IPS-15b (cell line): Measurements from ENCODE around the gene MAGI2.

Experiments used
- H3K27me3 ChIP-seq: one replicate; pipeline ENCODE4 v1.6.1; 2013; ENCODE audit warnings: low read length; ENCODE audit not compliant: control insufficient read depth, insufficient read depth
- H3K36me3 ChIP-seq: one replicate; pipeline ENCODE4 v1.6.1; 2013; ENCODE audit warnings: low read length; ENCODE audit not compliant: control insufficient read depth, insufficient read depth
- H3K4me1 ChIP-seq: one replicate; pipeline ENCODE4 v1.6.1; 2013; ENCODE audit warnings: mild to moderate bottlenecking, low read length; ENCODE audit not compliant: control insufficient read depth, insufficient read depth
- H3K4me3 ChIP-seq: one replicate; pipeline ENCODE4 v1.5.1; 2013; ENCODE audit warnings: low read depth, low read length
- H3K9ac ChIP-seq: one replicate; pipeline ENCODE4 v1.6.1; 2013; ENCODE audit warnings: low read depth, mild to moderate bottlenecking, low read length
- H3K9me3 ChIP-seq: one replicate; pipeline ENCODE4 v1.6.1; 2013; ENCODE audit warnings: mild to moderate bottlenecking, low read length; ENCODE audit not compliant: control insufficient read depth, insufficient read depth

The MAGI2 gene

DNA sequence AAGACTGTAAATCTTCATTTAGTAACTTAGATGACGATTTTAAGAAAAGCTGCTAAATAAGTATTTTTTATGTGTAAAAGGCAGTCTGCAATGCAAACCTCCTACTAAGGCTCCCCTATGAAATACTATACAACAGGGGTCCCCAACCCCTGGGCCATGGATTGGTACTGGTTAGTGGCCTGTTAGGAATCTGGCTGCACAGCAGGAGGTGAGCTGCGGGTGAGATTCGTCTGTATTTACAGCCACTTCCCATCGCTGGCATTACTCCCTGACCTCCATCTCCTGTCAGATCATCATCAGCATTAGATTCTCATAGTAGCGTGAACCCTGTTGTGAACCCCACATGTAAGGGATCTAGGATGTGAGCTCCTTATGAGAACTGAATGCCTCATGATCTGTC lies 580.4 kb downstream of the MAGI2 start:
- H3K9ac ChIP-seq, result no peak overlapping the region
- H3K36me3 ChIP-seq, result no peaks in the 10 kb centered on the region
- H3K9me3 ChIP-seq, result no peaks in the 10 kb centered on the region
- no peak overlapping the region for H3K4me3 ChIP-seq
- H3K27me3 ChIP-seq, result no peaks in the 10 kb centered on the region
- H3K4me1 ChIP-seq, result no peaks in the 10 kb centered on the region

DNA sequence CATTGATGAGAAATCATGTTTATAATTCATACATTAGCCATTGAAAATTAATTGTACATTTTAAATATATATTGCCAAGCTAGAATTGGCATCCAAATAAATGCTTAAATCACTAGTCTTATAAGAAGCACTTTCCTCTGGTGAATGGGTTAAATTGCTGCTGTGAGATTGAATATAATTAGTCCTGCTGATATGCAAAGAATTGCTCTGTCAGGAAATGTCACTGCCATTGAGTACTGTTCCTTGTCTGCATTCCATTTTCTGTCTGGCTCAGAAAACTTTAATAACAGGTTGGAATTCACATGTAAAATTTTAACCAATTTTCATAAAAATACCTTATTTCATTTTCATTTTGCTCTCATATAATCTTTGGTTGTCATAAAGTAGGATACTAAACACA lies 589.1 kb downstream of the MAGI2 start:
- no peaks in the 10 kb centered on the region for H3K36me3 ChIP-seq
- H3K4me1 ChIP-seq, result no peaks in the 10 kb centered on the region
- no peak overlapping the region for H3K4me3 ChIP-seq
- H3K9me3 ChIP-seq, result no peaks in the 10 kb centered on the region
- H3K27me3 ChIP-seq, result no peaks in the 10 kb centered on the region
- H3K9ac ChIP-seq, result no peak overlapping the region

DNA sequence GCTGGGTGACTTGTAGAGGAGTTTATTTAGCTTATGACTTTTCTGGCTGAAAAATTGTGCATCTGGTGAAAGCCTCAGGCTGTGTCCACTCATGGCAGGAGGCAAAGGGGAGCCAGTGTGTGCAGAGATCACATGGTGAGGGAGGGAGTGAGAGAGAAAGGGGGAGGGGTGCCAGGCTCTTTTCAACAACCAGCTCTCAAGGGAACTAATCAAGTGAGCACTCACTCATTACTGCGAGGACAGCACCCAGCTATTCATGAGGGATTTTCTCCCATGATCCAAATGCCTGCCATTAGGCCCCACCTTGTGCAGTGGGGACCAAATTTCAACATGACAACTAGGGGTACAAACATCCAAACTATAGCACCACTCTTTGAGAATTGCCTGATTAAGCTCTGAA lies 590.2 kb downstream of the MAGI2 start:
- H3K9me3 ChIP-seq, result no peaks in the 10 kb centered on the region
- no peak overlapping the region for H3K9ac ChIP-seq
- no peaks in the 10 kb centered on the region for H3K36me3 ChIP-seq

DNA sequence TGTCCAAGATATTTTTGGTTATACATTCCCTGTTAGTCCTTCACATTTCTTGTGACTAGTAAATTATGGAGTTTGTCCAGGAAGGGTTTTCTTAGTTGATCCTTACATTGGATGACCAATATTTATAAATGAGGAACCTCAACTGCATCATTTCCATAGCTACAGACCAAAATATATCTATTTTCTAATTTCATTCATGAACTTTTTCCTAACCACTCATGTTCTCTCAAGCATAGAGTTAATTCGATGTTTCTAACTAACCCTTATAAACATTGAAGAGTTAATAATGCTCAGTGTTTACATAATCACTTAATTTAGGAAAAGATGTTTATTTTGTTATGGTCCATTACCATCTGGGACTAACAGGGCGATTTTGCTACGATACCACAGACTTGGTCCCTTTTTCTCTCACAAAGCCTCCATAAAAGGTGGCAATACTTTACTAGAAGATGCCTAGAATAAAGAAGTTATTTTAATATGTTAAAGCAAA lies 591.0 kb downstream of the MAGI2 start:
- no peaks in the 10 kb centered on the region for H3K9me3 ChIP-seq
- H3K36me3 ChIP-seq, result no peaks in the 10 kb centered on the region
- no peak overlapping the region for H3K4me3 ChIP-seq
- H3K4me1 ChIP-seq, result no peaks in the 10 kb centered on the region
- H3K9ac ChIP-seq, result no peak overlapping the region
- no peaks in the 10 kb centered on the region for H3K27me3 ChIP-seq

More for the DNA sequence above, 590.2 kb downstream of the MAGI2 start:
- Histone ChIP-seq H3K4me1 (no peaks in the 10 kb centered on the region), H3K27me3 (no peaks in the 10 kb centered on the region), H3K4me3 (no peak overlapping the region)

DNA sequence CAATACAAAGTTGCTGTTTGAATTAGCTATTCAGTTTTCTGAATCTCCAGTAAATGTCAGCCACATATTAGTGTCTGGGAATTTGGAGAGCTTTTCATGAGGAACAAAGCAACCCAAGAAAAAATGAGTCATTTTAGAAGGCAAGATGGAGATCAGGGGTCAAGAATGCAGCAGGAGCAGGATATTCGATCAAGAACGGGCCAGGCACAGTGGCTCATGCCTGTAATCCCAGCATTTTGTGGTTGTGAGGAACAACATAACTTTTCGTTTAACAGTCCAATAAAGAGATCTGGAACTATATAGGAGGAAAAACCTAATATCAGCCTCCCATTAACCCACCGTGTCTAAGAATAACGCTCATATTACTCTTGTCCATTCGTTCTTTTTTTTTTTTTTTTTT lies 600.5 kb downstream of the MAGI2 start:
- no peaks in the 10 kb centered on the region for H3K36me3 ChIP-seq
- H3K27me3 ChIP-seq, result no peaks in the 10 kb centered on the region
- no peaks in the 10 kb centered on the region for H3K9me3 ChIP-seq
- no peaks in the 10 kb centered on the region for H3K4me1 ChIP-seq
- no peak overlapping the region for H3K4me3 ChIP-seq
- no peak overlapping the region for H3K9ac ChIP-seq

DNA sequence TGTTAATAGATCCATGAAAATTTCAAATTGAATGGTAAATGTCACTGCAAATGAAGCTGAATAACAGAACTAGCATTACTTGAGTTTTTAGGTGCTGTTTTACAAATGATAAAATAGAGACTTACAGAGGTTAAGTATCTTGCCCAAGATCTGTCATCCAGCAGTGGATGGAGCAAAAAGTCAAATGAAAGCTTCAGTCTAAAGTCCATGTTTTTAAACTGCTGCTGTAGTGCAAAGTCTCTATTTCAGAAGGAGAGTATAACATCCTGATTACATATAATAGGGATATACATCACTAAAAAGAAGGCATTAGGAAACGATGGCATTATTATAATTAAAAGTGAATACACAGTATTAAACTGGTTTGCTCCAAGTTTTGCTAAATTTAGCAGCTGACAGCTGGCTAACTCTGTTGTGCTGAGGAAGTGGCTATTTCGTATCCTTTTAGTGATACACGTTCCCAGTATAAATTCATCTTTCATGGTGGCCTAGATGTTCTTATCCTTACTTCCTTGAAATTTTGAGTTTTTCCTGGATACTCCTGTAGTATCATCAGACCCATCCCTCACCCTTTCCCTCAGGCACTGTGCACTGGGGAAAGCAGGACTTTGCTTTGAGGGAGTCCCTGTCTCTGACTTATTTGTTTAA lies 603.2 kb downstream of the MAGI2 start:
- Histone ChIP-seq H3K4me3 (no peak overlapping the region), H3K4me1 (no peaks in the 10 kb centered on the region), H3K27me3 (no peaks in the 10 kb centered on the region), H3K9ac (no peak overlapping the region), H3K9me3 (no peaks in the 10 kb centered on the region), H3K36me3 (no peaks in the 10 kb centered on the region)

DNA sequence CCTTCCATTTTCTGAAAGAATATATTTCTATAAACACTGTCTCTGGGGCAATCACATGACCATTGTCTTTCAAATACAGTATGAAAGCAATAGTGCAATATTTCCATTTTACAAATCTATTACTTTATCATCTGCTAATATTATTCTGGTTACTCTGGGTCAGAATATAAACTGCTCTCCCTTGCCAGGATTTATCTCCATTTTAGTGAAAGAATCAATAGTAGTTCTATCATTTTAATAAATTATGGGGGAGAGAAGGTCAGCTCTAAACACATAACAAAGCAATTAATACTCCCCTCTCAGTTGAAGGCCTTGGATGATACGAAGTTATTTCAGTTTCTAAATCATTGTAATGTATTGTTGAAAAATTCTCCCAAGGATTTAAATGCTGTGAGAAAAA lies 608.3 kb downstream of the MAGI2 start:
- H3K36me3 ChIP-seq, result no peaks in the 10 kb centered on the region
- H3K4me1 ChIP-seq, result no peaks in the 10 kb centered on the region
- no peak overlapping the region for H3K9ac ChIP-seq
- no peak overlapping the region for H3K4me3 ChIP-seq
- no peaks in the 10 kb centered on the region for H3K9me3 ChIP-seq
- H3K27me3 ChIP-seq, result no peaks in the 10 kb centered on the region

DNA sequence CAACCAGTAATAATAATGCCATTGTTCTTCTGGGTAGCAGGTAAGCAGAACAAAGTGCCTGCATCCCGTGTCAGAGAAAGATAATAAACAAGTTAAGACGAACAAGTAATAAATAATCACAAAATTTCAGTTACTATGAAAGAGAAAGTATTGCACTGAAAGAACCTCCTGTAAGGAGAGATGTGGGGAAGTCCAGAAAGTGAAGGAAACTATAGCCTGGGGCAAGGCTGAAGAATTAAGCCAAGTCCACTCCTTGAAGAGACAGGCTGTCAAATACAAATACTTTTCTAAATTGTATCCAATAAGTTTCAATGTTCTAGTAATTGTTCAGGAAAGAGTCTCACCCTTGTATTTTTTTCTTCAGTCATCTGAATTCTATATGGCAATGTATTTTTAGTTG lies 611.4 kb downstream of the MAGI2 start:
- H3K4me1 ChIP-seq, result peaks cover 2% of the 10 kb centered on the region
- no peaks in the 10 kb centered on the region for H3K36me3 ChIP-seq
- no peak overlapping the region for H3K4me3 ChIP-seq
- H3K27me3 ChIP-seq, result no peaks in the 10 kb centered on the region
- H3K9ac ChIP-seq, result no peak overlapping the region
- no peaks in the 10 kb centered on the region for H3K9me3 ChIP-seq

DNA sequence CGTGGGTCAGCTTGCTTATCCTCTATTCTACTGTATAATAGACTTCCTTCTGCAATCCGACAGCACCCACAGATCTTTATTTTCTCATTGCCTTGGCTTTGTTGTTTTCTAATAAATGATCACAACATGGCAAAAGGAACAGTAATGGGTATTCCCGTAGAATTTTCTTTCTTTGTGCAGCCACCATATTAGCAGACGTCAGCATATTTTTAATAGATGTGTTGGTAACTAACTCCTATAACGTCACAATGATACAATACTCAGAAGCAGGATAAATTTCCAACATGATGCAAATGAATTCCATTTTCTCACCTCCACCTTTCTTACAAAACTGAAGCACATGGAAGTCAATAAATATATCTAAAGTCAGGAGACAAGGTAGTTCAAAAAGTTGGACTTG lies 617.6 kb downstream of the MAGI2 start:
- Histone ChIP-seq H3K9me3 (no peaks in the 10 kb centered on the region), H3K27me3 (no peaks in the 10 kb centered on the region), H3K4me1 (peaks cover 2% of the 10 kb centered on the region), H3K36me3 (no peaks in the 10 kb centered on the region), H3K4me3 (no peak overlapping the region), H3K9ac (no peak overlapping the region)

DNA sequence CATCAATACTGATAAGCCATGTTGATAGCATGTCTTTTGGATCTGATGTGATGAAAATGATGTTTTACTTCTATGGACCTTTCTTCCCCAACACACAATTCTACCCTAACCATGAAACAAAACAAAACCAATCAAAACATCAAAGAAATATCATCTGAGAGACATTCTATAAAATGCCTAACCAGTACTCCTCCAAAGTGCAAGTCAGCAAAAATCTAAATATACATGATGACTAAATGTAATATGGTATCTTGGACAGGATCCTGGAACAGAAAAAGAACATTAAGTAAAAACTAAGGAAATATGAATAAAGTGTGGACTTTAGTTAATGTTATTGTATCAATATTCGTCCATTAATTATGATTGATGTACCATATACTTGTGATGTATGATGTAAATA lies 625.1 kb downstream of the MAGI2 start:
- Histone ChIP-seq H3K4me3 (no peak overlapping the region), H3K36me3 (no peaks in the 10 kb centered on the region), H3K9ac (no peak overlapping the region), H3K27me3 (no peaks in the 10 kb centered on the region), H3K4me1 (no peaks in the 10 kb centered on the region), H3K9me3 (no peaks in the 10 kb centered on the region)

DNA sequence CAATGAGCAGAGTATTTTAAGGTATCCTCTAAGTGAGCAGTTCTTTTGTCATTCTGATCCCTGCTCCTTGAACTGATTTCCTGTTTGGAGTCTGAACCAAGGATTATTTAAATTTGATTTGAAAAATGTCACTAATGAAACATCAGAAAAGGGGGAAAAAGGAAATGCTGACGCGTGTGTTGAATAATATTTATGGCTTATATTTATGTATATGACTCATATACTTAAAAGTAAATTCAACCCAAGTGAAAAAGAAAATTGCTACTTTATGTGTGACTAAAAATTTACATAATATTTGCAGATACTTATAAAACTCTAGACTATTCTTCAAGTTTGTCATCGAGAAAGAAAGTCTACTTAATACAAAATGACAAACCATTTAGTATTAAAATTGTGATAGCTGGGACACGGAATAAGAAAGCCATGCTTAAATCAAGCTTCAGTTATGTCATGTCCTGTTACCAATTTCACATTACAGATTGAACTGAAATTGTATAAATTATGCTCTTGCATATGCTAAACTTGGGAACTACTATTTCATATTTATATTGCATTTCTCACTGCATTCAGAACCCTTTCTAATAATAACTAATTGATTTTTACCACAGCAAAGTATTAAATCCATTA lies 649.9 kb downstream of the MAGI2 start:
- H3K27me3 ChIP-seq, result no peaks in the 10 kb centered on the region
- H3K9me3 ChIP-seq, result no peaks in the 10 kb centered on the region
- H3K4me1 ChIP-seq, result no peaks in the 10 kb centered on the region
- H3K4me3 ChIP-seq, result no peak overlapping the region
- H3K36me3 ChIP-seq, result no peaks in the 10 kb centered on the region
- H3K9ac ChIP-seq, result no peak overlapping the region

DNA sequence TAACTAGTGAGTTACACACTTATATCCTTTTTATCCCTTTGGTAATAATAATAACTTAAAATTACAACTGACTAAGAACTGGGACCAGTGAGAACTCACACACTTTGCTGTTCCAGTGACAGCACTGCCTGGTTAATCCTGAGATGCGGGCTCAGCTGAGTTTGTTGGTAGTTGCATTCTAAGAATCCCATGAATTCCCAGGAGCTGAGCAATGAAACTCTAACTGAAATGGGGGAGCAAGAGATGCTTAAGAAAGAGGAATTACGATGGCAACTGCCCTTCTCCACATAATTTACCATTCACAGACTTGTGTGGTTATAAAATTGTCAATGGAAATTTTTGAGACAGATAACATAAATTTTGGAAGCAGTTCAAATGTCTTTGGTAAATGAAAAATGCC lies 659.4 kb downstream of the MAGI2 start:
- Histone ChIP-seq H3K4me1 (peaks cover 8% of the 10 kb centered on the region), H3K27me3 (no peaks in the 10 kb centered on the region), H3K36me3 (no peaks in the 10 kb centered on the region), H3K9me3 (no peaks in the 10 kb centered on the region), H3K4me3 (no peak overlapping the region), H3K9ac (no peak overlapping the region)
